ENCODE results near the gene KANSL1.

DNA sequence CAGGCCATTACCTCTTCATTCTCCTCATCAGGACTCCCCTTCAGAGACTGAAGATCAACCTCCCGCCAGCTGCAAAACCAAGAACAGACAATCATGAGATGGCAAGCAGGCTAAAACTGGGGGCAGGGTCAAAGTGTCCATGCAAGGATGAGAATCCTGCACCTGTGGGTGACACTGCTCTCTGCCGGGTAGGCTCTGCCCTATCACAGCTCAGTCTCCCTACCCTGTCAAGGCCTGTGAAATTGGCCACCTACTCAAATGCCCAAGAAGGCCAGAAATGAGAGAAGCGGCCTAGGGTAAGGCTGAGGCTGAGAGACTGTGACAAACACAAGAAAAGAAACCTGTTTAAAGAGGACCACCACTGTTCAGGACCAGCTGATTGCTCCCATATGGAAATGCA, 159.8 kb downstream of the KANSL1 start:
- TF ChIP-seq, protein P1, sequence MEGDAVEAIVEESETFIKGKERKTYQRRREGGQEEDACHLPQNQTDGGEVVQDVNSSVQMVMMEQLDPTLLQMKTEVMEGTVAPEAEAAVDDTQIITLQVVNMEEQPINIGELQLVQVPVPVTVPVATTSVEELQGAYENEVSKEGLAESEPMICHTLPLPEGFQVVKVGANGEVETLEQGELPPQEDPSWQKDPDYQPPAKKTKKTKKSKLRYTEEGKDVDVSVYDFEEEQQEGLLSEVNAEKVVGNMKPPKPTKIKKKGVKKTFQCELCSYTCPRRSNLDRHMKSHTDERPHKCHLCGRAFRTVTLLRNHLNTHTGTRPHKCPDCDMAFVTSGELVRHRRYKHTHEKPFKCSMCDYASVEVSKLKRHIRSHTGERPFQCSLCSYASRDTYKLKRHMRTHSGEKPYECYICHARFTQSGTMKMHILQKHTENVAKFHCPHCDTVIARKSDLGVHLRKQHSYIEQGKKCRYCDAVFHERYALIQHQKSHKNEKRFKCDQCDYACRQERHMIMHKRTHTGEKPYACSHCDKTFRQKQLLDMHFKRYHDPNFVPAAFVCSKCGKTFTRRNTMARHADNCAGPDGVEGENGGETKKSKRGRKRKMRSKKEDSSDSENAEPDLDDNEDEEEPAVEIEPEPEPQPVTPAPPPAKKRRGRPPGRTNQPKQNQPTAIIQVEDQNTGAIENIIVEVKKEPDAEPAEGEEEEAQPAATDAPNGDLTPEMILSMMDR (IDR thresholded peaks at IDR 0.05) = no peak
- no peak for TF ChIP-seq POLR2A (IDR thresholded peaks at IDR 0.05)
